HepG2 (cell line): Measurements from ENCODE around the gene FAM83F. TPM values are rescaled to one million over a fixed set of nuclear protein-coding genes. Genes with fewer than 3 reads are reported as not detected.

Experiments
- ATAC-seq: fragments of 200-7000 bp; cut with Tn5 transposase; 3 replicates; pipeline ENCODE4 v1.9.1; 2020; ENCODE audit warnings: mild to moderate bottlenecking, moderate library complexity
- BruUV-seq: library from RNA; stranded (reverse); fragments of 400-500 nt; replicated peaks from 2 replicates; lab custom pipeline; 2021; lab: Mats Ljungman, UMichigan
- CTCF ChIA-PET: fragments of 300-600 bp; formaldehyde crosslinking; extraction: SDS; loops from one replicate; lab custom pipeline; 2021; ENCODE audit warnings: low total read pairs, inconsistent platforms, low intra/inter-chr PET ratio; lab: Yijun Ruan, JAX
- POLR2A ChIA-PET: fragments of 350-600 bp; sonication (Branson Sonifier 250); formaldehyde crosslinking; loops from one replicate; lab custom pipeline; 2020; ENCODE audit warnings: antibody characterized with exemption, inconsistent platforms; lab: Yijun Ruan, JAX
- DNase-seq: peaks from one replicate; pipeline ENCODE4 v3.0.0-alpha.2; 2015; ENCODE audit warnings: low spot score
- FAIRE-seq: peaks from 3 replicates; lab custom pipeline; 2011; peaks lifted over from hg19 to GRCh38; lab: Jason Lieb, UNC
- H2AFZ ChIP-seq: one replicate; pipeline ENCODE4 v1.6.1; 2011; ENCODE audit warnings: low read length, inconsistent platforms
- H3K27ac ChIP-seq: fragments of 300-600 bp; 3 replicates; pipeline ENCODE4 v1.8.0; 2011; ENCODE audit warnings: mixed run types, mild to moderate bottlenecking, mixed read lengths, low read length, inconsistent platforms; ENCODE audit not compliant: insufficient read depth; ENCODE audit errors: extremely low read length
- H3K27me3 ChIP-seq, 2 experiments: fragments of 200-600 bp in 1 of 2; 2 replicates in 1 of 2; 3 replicates in 1 of 2; pipeline versions ENCODE4 v1.6.0 to v1.8.0; 2011; ENCODE audit warnings: low read length in 2 of 2, mild to moderate bottlenecking in 2 of 2, moderate library complexity in 2 of 2, inconsistent platforms in 1 of 2; ENCODE audit not compliant: insufficient read depth in 2 of 2, control insufficient read depth in 1 of 2
- H3K36me3 ChIP-seq, 2 experiments: fragments of 200-600 bp in 1 of 2; replicated peaks in 1 of 2; 2 replicates in 1 of 2; 3 replicates in 1 of 2; pipeline versions ENCODE4 v1.5.1 to v1.8.0; 2011; ENCODE audit warnings: low read length in 2 of 2, inconsistent platforms in 1 of 2; ENCODE audit not compliant: insufficient read depth in 2 of 2, control insufficient read depth in 1 of 2
- H3K4me1 ChIP-seq: 2 replicates; pipeline ENCODE4 v1.5.1; 2012; ENCODE audit warnings: low read length, inconsistent platforms; ENCODE audit not compliant: insufficient read depth
- H3K4me2 ChIP-seq: 2 replicates; pipeline ENCODE4 v1.6.0; 2011; ENCODE audit warnings: low read depth, low read length, inconsistent platforms
- H3K4me3 ChIP-seq, 3 experiments: fragments of 200-600 bp in 1 of 3; sonication (generic), shearing (Covaris generic) in 1 of 3; replicated peaks in 1 of 3; 2 replicates each; pipeline ENCODE4 v1.5.1; 2011 to 2016; ENCODE audit warnings: low read length in 3 of 3, inconsistent platforms in 2 of 3, low read depth in 2 of 3, mild to moderate bottlenecking in 2 of 3, control low read depth in 1 of 3, mixed read lengths in 1 of 3; ENCODE audit not compliant: insufficient read depth in 1 of 3
- H3K79me2 ChIP-seq: one replicate; pipeline ENCODE4 v1.6.1; 2011; ENCODE audit warnings: low read length, inconsistent platforms; ENCODE audit not compliant: insufficient read depth
- H3K9ac ChIP-seq: 2 replicates; pipeline ENCODE4 v1.6.0; 2011; ENCODE audit warnings: mild to moderate bottlenecking, low read depth, low read length, inconsistent platforms; ENCODE audit not compliant: insufficient read depth
- H3K9me3 ChIP-seq: 2 replicates; pipeline ENCODE4 v1.5.1; 2012; ENCODE audit warnings: mild to moderate bottlenecking, low read length
- H4K20me1 ChIP-seq: 2 replicates; pipeline ENCODE4 v1.6.0; 2011; ENCODE audit warnings: inconsistent platforms, mild to moderate bottlenecking, low read length, moderate library complexity; ENCODE audit not compliant: insufficient read depth
- CEBPG ChIP-seq: IDR thresholded peaks from 2 replicates; pipeline ENCODE4 v1.6.1; 2016
- HDAC2 ChIP-seq: sonication (generic); formaldehyde crosslinking; IDR thresholded peaks from 2 replicates; pipeline ENCODE4 v1.4.0; 2020; ENCODE audit warnings: missing genetic modification reagents
- NCOA5 ChIP-seq: sonication (generic); formaldehyde crosslinking; IDR thresholded peaks from 2 replicates; pipeline ENCODE4 v1.4.0; 2020; ENCODE audit warnings: missing genetic modification reagents
- NR2F1 ChIP-seq, 2 experiments: fragments of 450-650 bp in 1 of 2; formaldehyde crosslinking in 1 of 2; IDR thresholded peaks; 2 replicates each; pipeline versions ENCODE4 v1.5.0 to v1.6.1; 2016 to 2020; ENCODE audit warnings: mild to moderate bottlenecking in 1 of 2, missing compliant biosample characterization in 1 of 2, missing genetic modification reagents in 1 of 2, moderate library complexity in 1 of 2
- NR2F6 ChIP-seq, 2 experiments: IDR thresholded peaks; 2 replicates each; pipeline ENCODE4 v1.6.1; 2016; ENCODE audit warnings: antibody characterized with exemption in 1 of 2, mild to moderate bottlenecking in 1 of 2
- SAP130 ChIP-seq: IDR thresholded peaks from 2 replicates; pipeline ENCODE4 v1.6.1; 2016; ENCODE audit warnings: low read depth
- SMAD3 ChIP-seq: sonication (generic); formaldehyde crosslinking; IDR thresholded peaks from 2 replicates; pipeline ENCODE4 v1.4.0; 2020; ENCODE audit warnings: missing genetic modification reagents
- SP140L ChIP-seq: sonication (generic); formaldehyde crosslinking; IDR thresholded peaks from 2 replicates; pipeline ENCODE4 v1.4.0; 2020; ENCODE audit warnings: missing genetic modification reagents, borderline replicate concordance
- YEATS2 ChIP-seq: sonication (generic); formaldehyde crosslinking; IDR thresholded peaks from 2 replicates; pipeline ENCODE4 v1.4.0; 2020; ENCODE audit warnings: missing genetic modification reagents, borderline replicate concordance
- ZFY ChIP-seq: sonication (generic); formaldehyde crosslinking; IDR thresholded peaks from 2 replicates; pipeline ENCODE4 v1.4.0; 2020; ENCODE audit warnings: missing genetic modification reagents
- ZNF136 ChIP-seq: sonication (generic); formaldehyde crosslinking; IDR thresholded peaks from 2 replicates; pipeline ENCODE4 v1.8.1; 2022; ENCODE audit warnings: low read depth, mild to moderate bottlenecking, moderate library complexity, missing genetic modification reagents
- ZNF205 ChIP-seq: IDR thresholded peaks from 2 replicates; pipeline ENCODE4 v1.6.1; 2018; ENCODE audit warnings: missing biosample characterization, missing genetic modification reagents
- ZNF563 ChIP-seq: sonication (generic); formaldehyde crosslinking; IDR thresholded peaks from 2 replicates; pipeline ENCODE4 v1.8.0; 2022; ENCODE audit warnings: mild to moderate bottlenecking, moderate library complexity, missing genetic modification reagents
- ZNF713 ChIP-seq: sonication (generic); formaldehyde crosslinking; IDR thresholded peaks from 2 replicates; pipeline ENCODE4 v1.4.0; 2020; ENCODE audit warnings: mild to moderate bottlenecking, missing genetic modification reagents
- WGBS: methylation state at CpG from one replicate; pipeline ENCODE4 v1.1.6; 2017; ENCODE audit warnings: low lambda C conversion rate; 5-methylcytosine and 5-hydroxymethylcytosine counted together
- in situ Hi-C: cut with HindIII; loops from 2 replicates; pipeline ENCODE4 v1.10.0; 2017; ENCODE audit warnings: low pct_unique_long_range_greater_than_20kb; ENCODE audit not compliant: extremely low pct_ligation_motif_present
- intact Hi-C: fragments of 100-400 bp; cut with micrococcal nuclease; formaldehyde crosslinking; loops from one replicate; pipeline ENCODE4 v1.10.0; 2022; ENCODE audit not compliant: unreplicated experiment
- polyA plus RNA-seq, 8 experiments: library from polyadenylated mRNA; depleted of rRNA in 3 of 8; stranded (reverse) in 7 of 8; unstranded in 1 of 8; fragments of >200 nt; fragmentation: Illumina TruSeq in 4 of 8; extraction: Trizol in 4 of 8; gene quantifications; 2 replicates each; pipeline versions ENCODE4 v1.2.1 to v1.2.3, GENCODE V29; 2011 to 2016; ENCODE audit warnings: low read depth in 4 of 8, missing spikeins in 1 of 8, mixed read lengths in 1 of 8; ENCODE audit not compliant: insufficient read depth in 1 of 8
- total RNA-seq, 5 experiments: library from RNA; depleted of rRNA; stranded (reverse); fragments of >200 nt; fragmentation: Illumina TruSeq; extraction: Trizol; gene quantifications; 2 replicates each; pipeline ENCODE4 v1.2.3, GENCODE V29; 2016; ENCODE audit warnings: low read depth in 1 of 5
- TF ChIP-seq, protein P1 (sequence below): sonication (generic); formaldehyde crosslinking; IDR thresholded peaks from 2 replicates; pipeline ENCODE4 v1.5.1; 2020; ENCODE audit warnings: missing genetic modification reagents, mild to moderate bottlenecking, borderline replicate concordance
- TF ChIP-seq, protein P2 (sequence below): sonication (generic); formaldehyde crosslinking; IDR thresholded peaks from 2 replicates; pipeline ENCODE4 v1.4.0; 2020; ENCODE audit warnings: missing genetic modification reagents, borderline replicate concordance
- TF ChIP-seq, protein P3 (sequence below): fragments of 450-650 bp; IDR thresholded peaks from 2 replicates; pipeline ENCODE4 v1.6.1; 2016

Gene FAM83F
- total and polyA plus RNA-seq, 2 of the 13 experiments (the other 11 are each of a cell fraction or from before 2014, with no cell fraction given) = not detected

DNA sequence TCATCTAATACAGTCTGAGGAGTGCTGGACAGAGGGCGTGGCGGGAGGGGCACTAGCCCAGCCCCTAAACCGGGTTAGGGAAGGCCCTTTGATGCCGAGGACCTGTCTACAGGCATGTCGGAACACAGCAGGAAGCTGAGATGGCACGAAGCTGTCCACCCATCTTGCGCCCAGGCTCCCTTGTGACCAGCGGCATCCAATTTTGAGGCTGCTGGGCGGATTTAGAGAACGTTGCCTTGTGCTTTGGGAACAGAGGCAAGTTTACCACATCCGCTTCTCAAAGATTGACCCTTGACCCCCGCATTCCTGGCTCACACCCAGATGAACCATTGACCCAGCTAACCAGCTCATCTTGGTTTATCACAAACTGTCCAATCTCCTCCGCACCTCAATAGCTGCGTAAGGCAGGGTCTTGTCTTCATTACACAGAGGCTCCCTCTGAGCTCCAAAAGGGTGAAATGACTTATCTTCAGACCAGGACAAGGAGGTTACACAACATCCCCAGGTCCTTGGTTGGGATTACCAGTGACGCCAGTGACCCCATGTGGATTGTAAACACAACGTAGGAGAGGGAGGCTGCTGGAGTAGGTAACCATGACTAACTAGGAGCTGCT, 4.5 kb downstream of the FAM83F start:
- peak; percentile 27 for DNase-seq
- POLR2A ChIA-PET = no interaction called here
- CTCF ChIA-PET = no interaction called here
- no TSS peak for BruUV-seq
- WGBS = 6% methylated on average over 3 of the region's 16 CpGs
- peak overlapping the region in 1 of 3 experiments; percentile 24; a peak in 1 of 6 replicates for H3K4me3 ChIP-seq
- in situ Hi-C loops = no loop called here
- peaks cover 50% of the 10 kb centered on the region for H3K4me1 ChIP-seq
- peak; percentile 17; the same call in 1 of the 3 replicates for ATAC-seq
- no peaks in the 10 kb centered on the region for H3K9me3 ChIP-seq
- peak overlapping the region; percentile 56 for H3K4me2 ChIP-seq
- H3K9ac ChIP-seq = no peak overlapping the region
- H4K20me1 ChIP-seq = no peaks in the 10 kb centered on the region
- peak; percentile 32 for FAIRE-seq
- peaks cover 3 to 31% of the 10 kb centered on the region in 2 experiments; a peak in 3 of 5 replicates for H3K27me3 ChIP-seq
- no peak overlapping the region for H2AFZ ChIP-seq
- intact Hi-C loops = no loop called here
- H3K27ac ChIP-seq = no peak overlapping the region
- H3K79me2 ChIP-seq = no peaks in the 10 kb centered on the region
- H3K36me3 ChIP-seq = no peaks in the 10 kb centered on the region
- TF ChIP-seq, protein P1, sequence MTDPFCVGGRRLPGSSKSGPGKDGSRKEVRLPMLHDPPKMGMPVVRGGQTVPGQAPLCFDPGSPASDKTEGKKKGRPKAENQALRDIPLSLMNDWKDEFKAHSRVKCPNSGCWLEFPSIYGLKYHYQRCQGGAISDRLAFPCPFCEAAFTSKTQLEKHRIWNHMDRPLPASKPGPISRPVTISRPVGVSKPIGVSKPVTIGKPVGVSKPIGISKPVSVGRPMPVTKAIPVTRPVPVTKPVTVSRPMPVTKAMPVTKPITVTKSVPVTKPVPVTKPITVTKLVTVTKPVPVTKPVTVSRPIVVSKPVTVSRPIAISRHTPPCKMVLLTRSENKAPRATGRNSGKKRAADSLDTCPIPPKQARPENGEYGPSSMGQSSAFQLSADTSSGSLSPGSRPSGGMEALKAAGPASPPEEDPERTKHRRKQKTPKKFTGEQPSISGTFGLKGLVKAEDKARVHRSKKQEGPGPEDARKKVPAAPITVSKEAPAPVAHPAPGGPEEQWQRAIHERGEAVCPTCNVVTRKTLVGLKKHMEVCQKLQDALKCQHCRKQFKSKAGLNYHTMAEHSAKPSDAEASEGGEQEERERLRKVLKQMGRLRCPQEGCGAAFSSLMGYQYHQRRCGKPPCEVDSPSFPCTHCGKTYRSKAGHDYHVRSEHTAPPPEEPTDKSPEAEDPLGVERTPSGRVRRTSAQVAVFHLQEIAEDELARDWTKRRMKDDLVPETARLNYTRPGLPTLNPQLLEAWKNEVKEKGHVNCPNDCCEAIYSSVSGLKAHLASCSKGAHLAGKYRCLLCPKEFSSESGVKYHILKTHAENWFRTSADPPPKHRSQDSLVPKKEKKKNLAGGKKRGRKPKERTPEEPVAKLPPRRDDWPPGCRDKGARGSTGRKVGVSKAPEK (CRISPR knock-in tag) = no peak
- TF ChIP-seq SMAD3 = no peak
- TF ChIP-seq ZNF136 (CRISPR knock-in tag) = no peak
- TF ChIP-seq NR2F1 (CRISPR knock-in tag; IDR thresholded peaks at IDR 0.05) = peak in 1 of 2 experiments; percentile 43; a peak in 1 of 4 replicates
- TF ChIP-seq HDAC2 (CRISPR knock-in tag) = no peak
- TF ChIP-seq ZNF563 (CRISPR knock-in tag) = no peak
- TF ChIP-seq NCOA5 (CRISPR knock-in tag) = no peak
- TF ChIP-seq ZNF713 (CRISPR knock-in tag) = no peak
- TF ChIP-seq SAP130 (CRISPR knock-in tag) = no peak
- TF ChIP-seq ZNF205 (CRISPR knock-in tag) = no peak
- no peak for TF ChIP-seq YEATS2 (CRISPR knock-in tag)
- peak; percentile 79 for TF ChIP-seq NR2F6 (IDR thresholded peaks at IDR 0.05)
- peak; percentile 69; the same call in 1 of the 2 replicates for TF ChIP-seq NR2F6 (CRISPR knock-in tag; IDR thresholded peaks at IDR 0.05)
- TF ChIP-seq, protein P2, sequence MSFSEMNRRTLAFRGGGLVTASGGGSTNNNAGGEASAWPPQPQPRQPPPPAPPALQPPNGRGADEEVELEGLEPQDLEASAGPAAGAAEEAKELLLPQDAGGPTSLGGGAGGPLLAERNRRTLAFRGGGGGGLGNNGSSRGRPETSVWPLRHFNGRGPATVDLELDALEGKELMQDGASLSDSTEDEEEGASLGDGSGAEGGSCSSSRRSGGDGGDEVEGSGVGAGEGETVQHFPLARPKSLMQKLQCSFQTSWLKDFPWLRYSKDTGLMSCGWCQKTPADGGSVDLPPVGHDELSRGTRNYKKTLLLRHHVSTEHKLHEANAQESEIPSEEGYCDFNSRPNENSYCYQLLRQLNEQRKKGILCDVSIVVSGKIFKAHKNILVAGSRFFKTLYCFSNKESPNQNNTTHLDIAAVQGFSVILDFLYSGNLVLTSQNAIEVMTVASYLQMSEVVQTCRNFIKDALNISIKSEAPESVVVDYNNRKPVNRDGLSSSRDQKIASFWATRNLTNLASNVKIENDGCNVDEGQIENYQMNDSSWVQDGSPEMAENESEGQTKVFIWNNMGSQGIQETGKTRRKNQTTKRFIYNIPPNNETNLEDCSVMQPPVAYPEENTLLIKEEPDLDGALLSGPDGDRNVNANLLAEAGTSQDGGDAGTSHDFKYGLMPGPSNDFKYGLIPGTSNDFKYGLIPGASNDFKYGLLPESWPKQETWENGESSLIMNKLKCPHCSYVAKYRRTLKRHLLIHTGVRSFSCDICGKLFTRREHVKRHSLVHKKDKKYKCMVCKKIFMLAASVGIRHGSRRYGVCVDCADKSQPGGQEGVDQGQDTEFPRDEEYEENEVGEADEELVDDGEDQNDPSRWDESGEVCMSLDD = no peak
- TF ChIP-seq CEBPG (CRISPR knock-in tag) = no peak
- no peak for TF ChIP-seq SP140L (CRISPR knock-in tag)
- TF ChIP-seq, protein P3, sequence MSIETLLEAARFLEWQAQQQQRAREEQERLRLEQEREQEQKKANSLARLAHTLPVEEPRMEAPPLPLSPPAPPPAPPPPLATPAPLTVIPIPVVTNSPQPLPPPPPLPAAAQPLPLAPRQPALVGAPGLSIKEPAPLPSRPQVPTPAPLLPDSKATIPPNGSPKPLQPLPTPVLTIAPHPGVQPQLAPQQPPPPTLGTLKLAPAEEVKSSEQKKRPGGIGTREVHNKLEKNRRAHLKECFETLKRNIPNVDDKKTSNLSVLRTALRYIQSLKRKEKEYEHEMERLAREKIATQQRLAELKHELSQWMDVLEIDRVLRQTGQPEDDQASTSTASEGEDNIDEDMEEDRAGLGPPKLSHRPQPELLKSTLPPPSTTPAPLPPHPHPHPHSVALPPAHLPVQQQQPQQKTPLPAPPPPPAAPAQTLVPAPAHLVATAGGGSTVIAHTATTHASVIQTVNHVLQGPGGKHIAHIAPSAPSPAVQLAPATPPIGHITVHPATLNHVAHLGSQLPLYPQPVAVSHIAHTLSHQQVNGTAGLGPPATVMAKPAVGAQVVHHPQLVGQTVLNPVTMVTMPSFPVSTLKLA = no peak
- TF ChIP-seq ZFY = no peak
